Skeletal muscle tissue (tissue), 4 donors: Measurements from ENCODE around the gene DAPK1. TPM values are rescaled to one million over a fixed set of nuclear protein-coding genes. Genes with fewer than 3 reads are reported as not detected.

Experiments used
- H3K27ac ChIP-seq: one replicate; pipeline ENCODE4 v1.7.0; 2013; ENCODE audit warnings: mild to moderate bottlenecking, low read depth, low read length, inconsistent platforms
- H3K27me3 ChIP-seq, 3 donors: one replicate each; pipeline ENCODE4 v1.7.0; 2013; ENCODE audit warnings: low read length in 3 of 3; ENCODE audit not compliant: control insufficient read depth in 3 of 3, insufficient read depth in 3 of 3
- H3K36me3 ChIP-seq, 3 donors: one replicate each; pipeline ENCODE4 v1.7.0; 2013; ENCODE audit warnings: low read length in 3 of 3; ENCODE audit not compliant: control insufficient read depth in 3 of 3, insufficient read depth in 3 of 3
- H3K4me1 ChIP-seq, 3 donors: one replicate each; pipeline ENCODE4 v1.7.0; 2013; ENCODE audit warnings: low read length in 3 of 3, mild to moderate bottlenecking in 3 of 3; ENCODE audit not compliant: control insufficient read depth in 3 of 3, insufficient read depth in 3 of 3
- H3K4me3 ChIP-seq, 3 donors: one replicate each; pipeline ENCODE4 v1.7.0; 2013; ENCODE audit warnings: low read length in 3 of 3
- H3K9ac ChIP-seq, 3 donors: one replicate each; pipeline ENCODE4 v1.7.0; 2013; ENCODE audit warnings: low read length in 3 of 3, mild to moderate bottlenecking in 3 of 3, moderate library complexity in 2 of 3, low read depth in 1 of 3
- H3K9me3 ChIP-seq, 3 donors: one replicate each; pipeline ENCODE4 v1.7.0; 2013; ENCODE audit warnings: low read length in 3 of 3; ENCODE audit not compliant: control insufficient read depth in 3 of 3
- total RNA-seq: library from RNA; depleted of rRNA; stranded (reverse); fragments of >200 nt; gene quantifications from one replicate; pipeline ENCODE4 v1.2.3, GENCODE V29; 2014
- donor health status: Osteomylitis.

Gene DAPK1
- total RNA-seq, 1 donor from 2014 or later, result 18.8 TPM

DNA sequence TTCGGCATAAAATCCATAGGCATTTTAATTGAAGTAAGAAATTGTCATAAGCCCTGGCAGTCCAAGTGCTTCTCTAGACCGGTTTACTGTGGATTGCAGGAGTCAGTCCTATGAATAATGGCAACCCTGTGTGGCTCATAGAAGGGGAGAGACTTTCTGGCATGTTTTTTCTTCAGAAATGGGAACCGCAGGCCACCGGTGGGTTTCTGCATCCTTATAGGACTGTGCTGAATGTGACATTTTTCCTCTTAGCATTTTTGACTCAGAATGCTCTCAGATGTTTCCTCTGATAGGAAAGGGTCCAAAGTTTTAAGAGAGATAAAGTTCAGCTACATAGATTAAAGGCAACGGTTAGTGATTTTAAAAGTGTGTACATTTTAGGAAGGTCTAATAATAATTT, 6.3 kb downstream of the DAPK1 start:
- H3K9me3 ChIP-seq, result no peaks in the 10 kb centered on the region
- no peaks in the 10 kb centered on the region for H3K36me3 ChIP-seq
- peaks cover 2 to 6% (median 5%) of the 10 kb centered on the region in 3 donors for H3K4me1 ChIP-seq
- no peaks in the 10 kb centered on the region for H3K27me3 ChIP-seq
- no peak overlapping the region for H3K9ac ChIP-seq
- no peak overlapping the region for H3K27ac ChIP-seq
- H3K4me3 ChIP-seq, result no peak overlapping the region

DNA sequence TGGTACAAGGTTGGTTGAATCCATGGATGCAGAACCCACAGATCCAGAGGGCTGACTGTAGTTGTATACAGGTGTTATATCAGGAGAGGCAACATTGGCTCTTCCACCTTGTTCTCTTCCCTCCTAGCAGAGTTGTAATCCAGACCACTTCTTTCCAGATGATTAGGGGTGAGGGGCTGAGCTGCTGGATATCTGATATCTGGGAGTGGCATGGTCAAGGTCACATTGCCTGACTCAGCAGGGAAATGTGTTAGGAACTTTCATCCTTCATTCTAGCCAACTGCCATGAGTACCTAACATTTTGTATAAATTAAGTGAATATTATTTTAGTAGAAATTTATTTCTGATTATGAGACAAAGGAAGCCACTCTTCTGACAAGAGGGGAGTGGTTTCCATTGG, 7.3 kb downstream of the DAPK1 start:
- Histone ChIP-seq H3K4me3 (no peak overlapping the region), H3K27ac (no peak overlapping the region), H3K9me3 (no peaks in the 10 kb centered on the region), H3K4me1 (peaks cover 0 to 4% (median 2%) of the 10 kb centered on the region in 3 donors), H3K9ac (no peak overlapping the region), H3K27me3 (no peaks in the 10 kb centered on the region), H3K36me3 (no peaks in the 10 kb centered on the region)

DNA sequence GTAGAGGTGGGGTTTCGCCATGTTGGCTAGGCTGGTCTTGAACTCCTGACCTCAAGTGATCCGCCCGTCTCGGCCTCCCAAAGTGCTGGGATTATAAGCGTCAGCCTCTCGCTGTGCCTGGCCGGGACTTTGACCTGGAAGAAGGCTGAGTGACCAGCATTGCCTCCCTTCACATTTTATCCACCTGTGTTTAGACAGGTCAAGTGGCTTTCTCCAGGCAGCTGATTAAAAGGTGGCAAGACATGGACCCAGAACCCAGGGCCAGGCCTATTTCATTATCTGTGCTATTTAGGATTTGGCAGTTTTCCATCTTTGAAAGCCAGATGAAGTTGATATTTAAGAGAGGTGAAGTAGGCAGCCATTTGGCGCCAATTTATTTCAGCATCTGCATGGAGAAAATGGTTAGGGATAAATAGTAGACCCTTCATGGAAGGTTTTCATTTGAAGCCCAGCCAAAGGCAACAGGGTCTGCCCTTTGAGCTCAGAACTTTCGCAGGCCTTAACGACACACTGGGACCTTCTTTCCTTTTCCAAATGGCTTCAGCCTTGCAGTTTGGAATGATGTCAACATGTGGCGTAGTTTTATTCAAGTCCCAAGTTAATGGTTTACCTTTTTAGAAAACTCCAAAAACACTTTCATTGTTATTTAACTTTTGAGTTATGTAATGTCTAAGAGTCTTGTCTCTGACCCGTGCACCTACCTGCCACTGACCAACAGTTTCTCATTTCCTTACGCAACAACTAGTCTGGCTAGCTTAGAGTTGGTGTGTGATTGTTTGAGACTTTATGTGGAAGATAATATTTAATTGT, 8.4 kb downstream of the DAPK1 start:
- no peak overlapping the region for H3K27ac ChIP-seq
- no peaks in the 10 kb centered on the region for H3K9me3 ChIP-seq
- no peaks in the 10 kb centered on the region for H3K36me3 ChIP-seq
- H3K4me1 ChIP-seq, result peaks cover 0 to 4% (median 2%) of the 10 kb centered on the region in 3 donors
- H3K9ac ChIP-seq, result no peak overlapping the region
- H3K27me3 ChIP-seq, result no peaks in the 10 kb centered on the region
- H3K4me3 ChIP-seq, result no peak overlapping the region

DNA sequence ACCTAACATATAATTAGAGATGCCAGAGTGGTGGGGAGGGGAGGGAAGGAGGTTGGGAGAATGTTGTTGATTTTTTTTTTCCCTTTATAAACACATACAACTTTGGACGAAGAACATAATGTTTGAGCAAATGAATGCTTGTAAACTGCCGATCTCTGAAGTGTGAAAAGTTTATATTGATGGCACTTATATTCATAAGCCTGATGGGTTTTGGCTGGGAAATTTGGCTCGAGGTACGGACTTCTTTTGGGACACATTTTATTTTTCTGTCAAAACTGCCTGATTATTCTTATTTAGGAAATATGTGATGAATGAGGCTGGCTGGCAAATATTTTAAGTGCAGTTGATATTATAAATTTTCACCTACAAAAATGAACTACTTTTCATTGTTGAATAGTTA, 9.9 kb downstream of the DAPK1 start:
- Histone ChIP-seq H3K27me3 (no peaks in the 10 kb centered on the region), H3K27ac (no peak overlapping the region), H3K36me3 (no peaks in the 10 kb centered on the region)

DNA sequence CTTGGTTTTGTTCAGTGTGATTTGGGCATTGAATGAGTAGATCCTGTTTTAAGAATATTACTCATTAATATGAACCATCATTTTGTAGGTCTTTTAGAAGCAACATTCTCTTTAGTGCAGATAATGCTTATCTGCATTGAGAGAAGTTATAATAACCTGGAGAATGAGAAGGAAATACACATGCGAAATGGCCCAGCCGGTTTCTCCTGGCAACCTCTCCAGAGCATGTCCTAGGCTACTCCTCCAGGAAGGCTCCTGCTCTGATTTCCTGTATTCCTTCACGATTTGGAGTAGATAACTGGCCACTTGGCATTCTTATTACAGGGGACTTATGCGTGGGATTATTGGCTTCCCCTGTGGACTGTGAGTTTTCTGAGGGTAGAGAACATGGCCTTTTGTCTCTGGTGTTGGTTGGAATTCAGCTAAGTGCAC, 12.6 kb downstream of the DAPK1 start:
- H3K9ac ChIP-seq, result no peak overlapping the region
- H3K27ac ChIP-seq, result no peak overlapping the region
- H3K36me3 ChIP-seq, result no peaks in the 10 kb centered on the region
- H3K4me1 ChIP-seq, result peaks cover 0 to 3% (median 0%) of the 10 kb centered on the region in 3 donors
- H3K9me3 ChIP-seq, result no peaks in the 10 kb centered on the region
- H3K4me3 ChIP-seq, result no peak overlapping the region
- no peaks in the 10 kb centered on the region for H3K27me3 ChIP-seq

More for the DNA sequence above, 9.9 kb downstream of the DAPK1 start:
- H3K9me3 ChIP-seq, result no peaks in the 10 kb centered on the region
- peaks cover 0 to 4% (median 0%) of the 10 kb centered on the region in 3 donors for H3K4me1 ChIP-seq
- H3K4me3 ChIP-seq, result no peak overlapping the region
- no peak overlapping the region for H3K9ac ChIP-seq

DNA sequence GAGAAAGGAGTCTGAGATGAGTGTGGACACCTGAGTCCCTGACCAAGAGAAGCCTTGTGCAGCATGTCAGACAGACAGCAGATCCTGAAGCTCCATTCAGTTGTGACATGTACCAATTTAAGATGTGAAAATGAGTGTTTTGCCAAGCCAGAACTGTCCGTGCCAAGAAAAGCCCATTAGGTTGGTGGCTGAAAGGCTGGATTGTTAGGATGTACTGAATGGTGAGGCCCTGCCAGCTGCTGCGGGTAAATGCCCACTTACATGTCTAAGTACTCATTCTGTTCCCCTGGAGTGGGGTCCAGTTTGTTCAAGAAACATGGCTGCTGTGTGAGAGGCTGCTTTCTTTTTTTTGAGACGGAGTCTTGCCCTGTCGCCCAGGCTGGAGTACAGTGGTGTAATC, 14.6 kb downstream of the DAPK1 start:
- H3K9ac ChIP-seq, result no peak overlapping the region
- peaks cover 0 to 14% (median 6%) of the 10 kb centered on the region in 3 donors for H3K4me1 ChIP-seq
- no peak overlapping the region for H3K27ac ChIP-seq

DNA sequence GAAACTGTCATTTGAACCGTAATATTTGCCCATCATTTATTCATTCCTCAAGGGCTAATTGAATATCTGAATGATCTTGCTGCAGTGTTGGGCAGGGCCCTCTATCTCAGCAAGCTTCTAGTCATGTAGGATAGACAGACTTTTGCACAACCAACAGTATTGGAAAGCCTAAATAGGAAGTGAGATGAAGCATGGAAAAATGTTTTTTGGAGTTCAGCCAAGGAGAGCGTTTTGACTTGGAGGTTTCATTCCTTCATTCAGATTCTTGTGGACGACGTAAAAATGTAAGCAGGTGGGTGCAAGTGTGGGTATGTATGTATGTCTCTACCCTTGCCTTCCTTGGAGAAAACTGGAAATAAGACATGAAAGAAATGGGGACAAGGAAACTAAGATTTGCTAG, 15.5 kb downstream of the DAPK1 start:
- H3K36me3 ChIP-seq, result no peaks in the 10 kb centered on the region
- no peak overlapping the region for H3K27ac ChIP-seq
- no peaks in the 10 kb centered on the region for H3K27me3 ChIP-seq
- H3K9me3 ChIP-seq, result no peaks in the 10 kb centered on the region
- H3K9ac ChIP-seq, result no peak overlapping the region
- peaks cover 0 to 14% (median 6%) of the 10 kb centered on the region in 3 donors for H3K4me1 ChIP-seq
- H3K4me3 ChIP-seq, result no peak overlapping the region

More for the DNA sequence above, 14.6 kb downstream of the DAPK1 start:
- H3K27me3 ChIP-seq, result no peaks in the 10 kb centered on the region
- H3K4me3 ChIP-seq, result no peak overlapping the region
- no peaks in the 10 kb centered on the region for H3K9me3 ChIP-seq
- H3K36me3 ChIP-seq, result no peaks in the 10 kb centered on the region

DNA sequence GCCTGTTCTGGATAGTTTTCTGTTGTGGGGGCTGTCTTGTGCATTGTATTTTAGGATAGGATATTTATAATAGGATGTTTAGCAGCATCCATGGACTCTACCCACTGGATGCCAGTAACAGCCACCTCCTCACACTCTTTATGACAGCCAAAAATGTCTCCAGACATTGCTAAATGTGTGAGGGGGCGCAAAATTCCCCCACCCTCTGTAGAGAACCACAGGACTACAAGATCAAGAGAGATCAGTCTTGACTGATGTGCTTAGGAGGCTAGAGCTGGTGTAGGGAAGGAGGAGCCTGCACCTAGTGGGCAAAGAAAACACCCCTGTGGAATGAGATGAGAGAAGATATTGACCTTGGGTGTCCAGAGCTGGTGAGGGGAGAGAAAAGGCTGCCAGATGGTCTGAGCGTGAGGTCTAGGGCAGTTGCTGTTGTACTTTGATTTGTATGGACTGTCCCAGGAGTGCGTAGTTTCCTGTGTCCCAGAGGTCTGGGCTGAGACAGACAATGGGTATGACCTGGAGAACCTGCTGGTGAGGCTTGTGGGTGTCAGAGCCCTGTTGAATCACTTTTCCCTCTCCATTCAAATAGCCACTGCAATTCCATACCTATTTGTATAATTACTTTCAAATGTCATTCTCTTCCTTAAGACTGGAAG, 16.3 kb downstream of the DAPK1 start:
- no peak overlapping the region for H3K27ac ChIP-seq
- no peaks in the 10 kb centered on the region for H3K36me3 ChIP-seq
- H3K9me3 ChIP-seq, result no peaks in the 10 kb centered on the region
- no peak overlapping the region for H3K4me3 ChIP-seq
- H3K27me3 ChIP-seq, result no peaks in the 10 kb centered on the region
- peaks cover 7 to 20% (median 15%) of the 10 kb centered on the region in 3 donors for H3K4me1 ChIP-seq
- H3K9ac ChIP-seq, result no peak overlapping the region

DNA sequence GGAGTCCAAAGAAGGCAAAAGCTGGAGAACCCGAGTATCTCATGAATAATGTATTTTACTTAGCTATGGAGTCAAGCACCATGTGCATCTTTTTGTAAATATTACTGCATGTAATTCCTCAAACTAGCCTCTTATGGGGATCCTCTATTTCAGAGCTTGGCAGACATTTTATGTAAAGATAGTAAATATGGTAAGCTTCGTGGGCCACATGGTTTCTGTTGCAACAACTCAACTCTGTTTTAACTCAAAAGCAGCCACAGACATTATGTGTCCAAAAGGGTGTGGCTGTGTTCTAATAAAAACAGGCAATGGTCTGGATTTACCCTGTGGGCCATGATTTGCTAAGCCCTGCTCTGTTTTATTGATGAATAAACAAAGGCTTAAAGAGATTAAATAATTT, 17.3 kb downstream of the DAPK1 start:
- Histone ChIP-seq H3K27ac (no peak overlapping the region), H3K4me1 (peaks cover 16 to 28% (median 25%) of the 10 kb centered on the region in 3 donors), H3K27me3 (no peaks in the 10 kb centered on the region), H3K4me3 (no peak overlapping the region), H3K9ac (no peak overlapping the region), H3K9me3 (no peaks in the 10 kb centered on the region), H3K36me3 (no peaks in the 10 kb centered on the region)

DNA sequence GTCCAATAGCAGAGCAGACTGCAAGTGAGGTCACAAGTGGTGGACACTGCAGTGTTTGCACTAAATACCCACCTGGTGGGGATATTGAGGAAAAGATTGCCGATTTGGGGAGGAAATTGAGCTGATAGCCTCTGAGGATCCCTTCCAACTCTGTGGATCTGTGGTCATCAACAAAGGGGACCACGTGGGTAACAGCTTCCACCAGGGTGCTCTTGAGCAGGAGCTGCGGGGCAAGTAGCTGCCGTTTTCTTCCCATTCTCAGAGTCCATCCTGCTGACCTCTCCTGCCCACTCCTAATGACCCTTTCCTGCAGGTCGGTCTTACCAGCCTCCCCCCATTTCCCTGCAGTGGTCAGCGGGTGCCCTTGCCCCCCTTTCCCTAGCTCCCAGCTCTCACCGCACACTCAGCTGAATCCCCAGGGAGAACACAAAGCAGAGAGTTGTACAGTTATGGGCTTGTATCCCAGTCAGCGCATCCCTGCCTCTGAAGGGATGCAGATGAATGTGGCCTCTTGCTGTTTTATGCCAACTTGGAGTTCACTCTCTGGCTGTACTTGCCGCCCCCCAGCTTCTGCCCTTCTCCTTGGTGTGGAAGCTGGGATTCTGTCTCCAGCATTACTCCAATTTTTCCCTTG, 18.0 kb downstream of the DAPK1 start:
- Histone ChIP-seq H3K27ac (no peak overlapping the region), H3K9ac (no peak overlapping the region), H3K9me3 (no peaks in the 10 kb centered on the region), H3K27me3 (no peaks in the 10 kb centered on the region), H3K36me3 (no peaks in the 10 kb centered on the region), H3K4me1 (peaks cover 16 to 28% (median 26%) of the 10 kb centered on the region in 3 donors), H3K4me3 (no peak overlapping the region)
